Ovary (tissue), 9 donors: ENCODE results near the gene MIPEP. TPM values are rescaled to one million over a fixed set of nuclear protein-coding genes. Genes with fewer than 3 reads are reported as not detected.
"Not testable (repeated sequence)": the region's sequence is repeated elsewhere in the genome, so short reads cannot be mapped to it uniquely, and the experiment has no call there.

Experiments used
- DNase-seq, 5 donors: peaks; one replicate each; pipeline ENCODE4 v3.0.0-alpha.2; 2019 to 2020
- H3K27ac ChIP-seq, 2 donors: fragments of 200-600 bp; one replicate each; pipeline versions ENCODE4 v1.5.1 to v1.8.0; 2019 to 2022
- H3K27me3 ChIP-seq: fragments of 200-600 bp; one replicate; pipeline ENCODE4 v1.8.0; 2022
- H3K36me3 ChIP-seq: fragments of 200-600 bp; sonication (generic); one replicate; pipeline ENCODE4 v1.5.1; 2019
- H3K4me1 ChIP-seq: one replicate; pipeline ENCODE4 v1.8.1; 2013; ENCODE audit warnings: mild to moderate bottlenecking, moderate library complexity; ENCODE audit not compliant: insufficient read depth
- H3K4me3 ChIP-seq: fragments of 200-600 bp; sonication (generic); one replicate; pipeline ENCODE4 v1.5.1; 2017
- H3K9me3 ChIP-seq, 2 donors: fragments of 200-600 bp in 1 of 2; sonication (generic) in 1 of 2; one replicate each; pipeline versions ENCODE4 v1.5.1 to v1.8.1; 2013 to 2019; ENCODE audit warnings: mild to moderate bottlenecking in 1 of 2, moderate library complexity in 1 of 2
- CTCF ChIP-seq, 3 donors: fragments of 450-650 bp in 2 of 3; fragments of 200-600 bp in 1 of 3; IDR thresholded peaks; one replicate each; pipeline versions ENCODE4 v1.5.1 to v1.8.0; 2016 to 2022; ENCODE audit warnings: antibody characterized with exemption in 3 of 3, mild to moderate bottlenecking in 1 of 3
- EP300 ChIP-seq: sonication (generic); formaldehyde crosslinking; IDR thresholded peaks from one replicate; pipeline ENCODE4 v1.6.1; 2017; ENCODE audit warnings: antibody characterized with exemption
- POLR2A ChIP-seq: fragments of 450-650 bp; IDR thresholded peaks from one replicate; pipeline ENCODE4 v1.6.1; 2017; ENCODE audit warnings: antibody characterized with exemption, mild to moderate bottlenecking, moderate library complexity
- WGBS, 3 donors: extraction: QIAGEN DNeasy Blood & Tissue Kit in 1 of 3; methylation state at CpG; one replicate each; pipeline versions ENCODE4 v1.1.5 to v1.1.7; 2013 to 2017; 5-methylcytosine and 5-hydroxymethylcytosine counted together
- intact Hi-C, 4 donors: fragments of 100-400 bp; cut with DNase I; formaldehyde crosslinking; loops; one replicate each; pipeline versions ENCODE4 v1.11.0 to v1.15.1; 2022 to 2023
- polyA plus RNA-seq, 2 donors: library from polyadenylated mRNA; stranded (reverse); fragments of 200-250 nt in 1 of 2; fragments of 350-450 nt in 1 of 2; fragmentation: Illumina TruSeq in 1 of 2; extraction: RNeasy Lipid Tissue Mini Kit (QIAGEN cat#74804) in 1 of 2; gene quantifications; one replicate each; pipeline ENCODE4 v1.2.3, GENCODE V29; 2013 to 2014
- total RNA-seq, 7 donors: library from RNA; depleted of rRNA in 2 of 7; stranded (reverse); fragments of >200 nt in 2 of 7; fragmentation: NEBNext Ultra II Directional in 3 of 7; extraction: Animal tissue kit (Norgen Biotek cat#: 25700) in 3 of 7; gene quantifications; one replicate each; pipeline versions ENCODE4 v1.1.0 to v1.2.4, GENCODE V29; 2016 to 2023
- donor health status: DM: no; HTN: no; CAD: no; lungs with moderate emphysema.
- donor health status: DM: no; HTN: no; CAD: no.
- donor health status: Bipolar disorder and iron deficiency.
- donor health status: DM: yes; HTN: yes; CAD: no.
- donor health status: DM: no; HTN: no; CAD: no.
- donor health status: DM: yes; HTN: yes; CAD: no.

MIPEP gene
- total and polyA plus RNA-seq, 9 donors: 7.1 to 18.8 (median 12.9) TPM

- Histone ChIP-seq H3K9me3 (no peaks in the 10 kb centered on the region), H3K4me1 (no peaks in the 10 kb centered on the region), H3K4me3 (peak overlapping the region; percentile 99), H3K36me3 (no peaks in the 10 kb centered on the region), H3K27me3 (no peaks in the 10 kb centered on the region), H3K27ac (peak overlapping the region in 1 of 2 donors; percentile 25)
- TF ChIP-seq CTCF (IDR thresholded peaks at IDR 0.05) (no peak), EP300 (no peak), POLR2A (no peak)
- no peak for DNase-seq
- intact Hi-C loops: no loop called here
- WGBS, 3 donors: 39 to 44% (median 44%) methylated on average over 15 of the region's 15 CpGs
Observed at GRCh38 chr13:23889615-23890607, 711 bp upstream of the MIPEP start.

GRCh38 chr13:23884361-23884760, 4.8 kb downstream of the MIPEP start:
- H3K27ac ChIP-seq, H3K4me1 ChIP-seq, H3K36me3 ChIP-seq, H3K9me3 ChIP-seq, DNase-seq, H3K4me3 ChIP-seq, intact Hi-C loops, H3K27me3 ChIP-seq: not testable (repeated sequence)
- 94 to 98% (median 98%) methylated on average over 3 of the region's 3 CpGs for WGBS, 3 donors

- Histone ChIP-seq H3K4me3 (no peak overlapping the region), H3K27ac (no peak overlapping the region), H3K36me3 (no peaks in the 10 kb centered on the region), H3K9me3 (no peaks in the 10 kb centered on the region), H3K4me1 (no peaks in the 10 kb centered on the region), H3K27me3 (no peaks in the 10 kb centered on the region)
- TF ChIP-seq EP300 (no peak), CTCF (IDR thresholded peaks at IDR 0.05) (no peak), POLR2A (no peak)
- DNase-seq: no peak
- intact Hi-C loops: no loop called here
- WGBS, 3 donors: 87 to 92% (median 91%) methylated on average over 4 of the region's 4 CpGs
Observed at GRCh38 chr13:23883255-23883654, 5.9 kb downstream of the MIPEP start.

- H3K36me3 ChIP-seq, intact Hi-C loops, DNase-seq, H3K27me3 ChIP-seq, H3K4me1 ChIP-seq, H3K4me3 ChIP-seq, H3K27ac ChIP-seq, H3K9me3 ChIP-seq: not testable (repeated sequence)
- 89 to 96% (median 92%) methylated on average over 8 of the region's 8 CpGs for WGBS, 3 donors
Observed at GRCh38 chr13:23881402-23881800, 7.8 kb downstream of the MIPEP start.

GRCh38 chr13:23880493-23881401, 8.5 kb downstream of the MIPEP start:
- H3K27ac ChIP-seq, intact Hi-C loops, H3K27me3 ChIP-seq, H3K4me1 ChIP-seq, H3K9me3 ChIP-seq, H3K36me3 ChIP-seq, DNase-seq, H3K4me3 ChIP-seq: not testable (repeated sequence)
- 80 to 89% (median 86%) methylated on average over 16 to 17 of the region's 18 CpGs for WGBS, 3 donors
